HG03469 (cell line): ENCODE measurements around the gene CIZ1.

ENCODE experiments used
- ATAC-seq: cut with Tn5 transposase; IDR thresholded peaks from one replicate; pipeline ENCODE4 v1.9.1; 2021; ENCODE audit warnings: mild to moderate bottlenecking, moderate library complexity, moderate number of reproducible peaks; ENCODE audit not compliant: unreplicated experiment

The CIZ1 gene

GRCh38 chr9:128164307-128164885 lies 27.0 kb downstream of the CIZ1 start:
- no peak for ATAC-seq

- no peak for ATAC-seq
Measured at GRCh38 chr9:128163523-128164306, 27.7 kb downstream of the CIZ1 start.

- no peak for ATAC-seq
Measured at GRCh38 chr9:128163027-128163515, 28.3 kb downstream of the CIZ1 start.

GRCh38 chr9:128162215-128163026 lies 29.0 kb downstream of the CIZ1 start:
- no peak for ATAC-seq

GRCh38 chr9:128161215-128161902 lies 30.0 kb downstream of the CIZ1 start:
- no peak for ATAC-seq

- no peak for ATAC-seq
Measured at GRCh38 chr9:128160603-128160987, 30.8 kb downstream of the CIZ1 start.

GRCh38 chr9:128159784-128160602 lies 31.4 kb downstream of the CIZ1 start, which contains the start of gene BBLN:
Gene BBLN, plus strand, starts transcription at chr9:128160265. Its CDS starts 143 bp downstream, at chr9:128160408.
- ATAC-seq: no peak

- ATAC-seq: no peak
Measured at GRCh38 chr9:128159522-128159783, 31.9 kb downstream of the CIZ1 start.

- ATAC-seq: no peak
Measured at GRCh38 chr9:128155736-128156500, 35.5 kb downstream of the CIZ1 start.

GRCh38 chr9:128153947-128154695 lies 37.3 kb downstream of the CIZ1 start:
- ATAC-seq: no peak

GRCh38 chr9:128153060-128153946 lies 38.1 kb downstream of the CIZ1 start:
- ATAC-seq: no peak

GRCh38 chr9:128152133-128153059 lies 39.0 kb downstream of the CIZ1 start:
- ATAC-seq: no peak

GRCh38 chr9:128151309-128152132 lies 39.9 kb downstream of the CIZ1 start:
- no peak for ATAC-seq

- ATAC-seq: no peak
Measured at GRCh38 chr9:128150594-128151308, 40.6 kb downstream of the CIZ1 start.

- no peak for ATAC-seq
Measured at GRCh38 chr9:128149951-128150593, 41.3 kb downstream of the CIZ1 start.
